ENCODE measurements around the gene TBRG1. TPM values are rescaled to one million over a fixed set of nuclear protein-coding genes. Genes with fewer than 3 reads are reported as not detected.

TBRG1 gene
- total and polyA plus RNA-seq, 4 donors, result 13.4 to 32.4 (median 16.5) TPM

DNA sequence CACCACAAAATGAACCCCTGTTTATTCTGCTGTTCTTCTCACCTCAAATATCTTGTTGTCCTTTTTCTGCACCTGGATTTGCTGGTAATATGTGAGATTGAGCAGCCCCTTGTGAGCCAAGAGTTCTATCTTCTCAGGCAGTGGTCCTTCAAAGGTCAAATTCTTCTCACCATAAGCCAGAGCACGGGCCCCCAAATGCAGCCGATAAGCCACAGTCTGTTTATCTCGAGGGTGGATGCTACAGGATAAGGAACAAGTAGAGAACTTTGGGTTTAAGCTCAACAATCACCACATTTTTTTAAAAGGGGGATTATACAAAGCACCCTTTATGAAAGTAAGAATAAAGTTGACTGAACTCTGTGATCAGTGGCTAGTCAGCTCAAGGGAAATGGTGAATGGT, 15.8 kb downstream of the TBRG1 start:
- H3K9ac ChIP-seq (ENCODE audit: low read depth in 1 of 2, low read length in 2 of 2), result no peak overlapping the region
- H3K4me3 ChIP-seq (ENCODE audit: low read depth in 1 of 3, low read length in 3 of 3), result no peak overlapping the region
- no peaks in the 10 kb centered on the region for H3K9me3 ChIP-seq (ENCODE audit: control insufficient read depth in 4 of 4, low read length in 3 of 4)
- H3K4me1 ChIP-seq (ENCODE audit: control insufficient read depth in 4 of 4, insufficient read depth in 4 of 4, low read length in 3 of 4), result no peaks in the 10 kb centered on the region
- H3K36me3 ChIP-seq (ENCODE audit: control insufficient read depth in 4 of 4, insufficient read depth in 3 of 4, low read depth in 1 of 4, low read length in 3 of 4), result peaks cover 8 to 36% (median 30%) of the 10 kb centered on the region in 4 donors
- TF ChIP-seq FOXA1 (IDR thresholded peaks at IDR 0.05) (no peak), GABPA (IDR thresholded peaks at IDR 0.05 in 1 of 2, conservative IDR thresholded peaks at IDR 0.05 in 1 of 2) (no peak), FOXA2 (IDR thresholded peaks at IDR 0.05) (no peak), RXRA (IDR thresholded peaks at IDR 0.05) (no peak), JUND (IDR thresholded peaks at IDR 0.05) (no peak)
- 88% methylated on average over 3 of the region's 3 CpGs for WGBS
- no peak overlapping the region for H3K27ac ChIP-seq (ENCODE audit: low read depth in 1 of 2, low read length in 2 of 2)
- no peak for DNase-seq (ENCODE audit: low spot score)
- no peaks in the 10 kb centered on the region for H3K27me3 ChIP-seq (ENCODE audit: control insufficient read depth in 4 of 4, insufficient read depth in 4 of 4, low read length in 3 of 4)

DNA sequence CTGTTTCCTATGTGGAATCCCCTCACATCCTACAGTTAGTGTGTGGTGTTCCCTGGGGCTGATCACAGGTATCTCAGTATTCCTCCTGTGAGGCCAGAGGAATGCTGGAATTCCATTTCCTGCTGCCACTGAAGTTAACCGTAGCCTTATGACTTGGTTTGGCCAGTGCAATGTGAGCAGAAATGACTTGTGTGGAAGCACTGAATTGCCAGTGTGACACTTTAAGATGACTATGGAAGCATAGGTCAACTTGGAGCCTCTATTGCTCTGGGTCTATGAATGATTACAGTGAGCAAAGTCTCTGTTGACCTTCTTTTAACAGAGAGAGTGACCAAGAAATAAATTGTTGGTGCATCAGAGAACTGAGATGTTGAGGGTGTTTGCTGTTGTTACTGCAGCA, 16.5 kb downstream of the TBRG1 start:
- peaks cover 8 to 32% (median 27%) of the 10 kb centered on the region in 4 donors for H3K36me3 ChIP-seq (ENCODE audit: control insufficient read depth in 4 of 4, insufficient read depth in 3 of 4, low read depth in 1 of 4, low read length in 3 of 4)

DNA sequence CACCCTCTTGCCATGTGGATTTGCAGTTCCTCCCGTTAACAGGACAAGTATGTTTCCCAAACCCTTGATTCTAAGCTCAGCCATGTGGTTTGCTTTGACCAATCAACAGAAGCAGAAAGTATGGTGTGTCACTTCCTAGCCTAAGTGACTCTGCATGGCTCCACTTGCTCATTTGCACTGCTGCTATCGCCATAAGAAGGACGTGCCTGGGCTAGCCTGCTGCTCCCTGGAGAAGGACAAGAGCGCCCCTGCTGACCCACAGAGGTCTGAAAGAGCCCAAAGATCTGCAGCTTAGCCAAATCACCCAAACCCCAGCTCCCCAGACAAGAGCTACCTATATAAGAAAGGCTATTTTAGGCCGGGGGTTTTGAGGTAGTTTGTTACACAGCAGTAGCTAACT, 18.0 kb downstream of the TBRG1 start:
- WGBS, result 91% methylated on average over 5 of the region's 5 CpGs
- no peak overlapping the region for H3K4me3 ChIP-seq (ENCODE audit: low read depth in 1 of 3, low read length in 3 of 3)
- no peak overlapping the region for H3K27ac ChIP-seq (ENCODE audit: low read depth in 1 of 2, low read length in 2 of 2)
- H3K27me3 ChIP-seq (ENCODE audit: control insufficient read depth in 4 of 4, insufficient read depth in 4 of 4, low read length in 3 of 4), result no peaks in the 10 kb centered on the region
- H3K4me1 ChIP-seq (ENCODE audit: control insufficient read depth in 4 of 4, insufficient read depth in 4 of 4, low read length in 3 of 4), result peaks cover 3 to 7% (median 5%) of the 10 kb centered on the region in 4 donors
- no peak overlapping the region for H3K9ac ChIP-seq (ENCODE audit: low read depth in 1 of 2, low read length in 2 of 2)
- no peaks in the 10 kb centered on the region for H3K9me3 ChIP-seq (ENCODE audit: control insufficient read depth in 4 of 4, low read length in 3 of 4)
- TF ChIP-seq, protein P1, sequence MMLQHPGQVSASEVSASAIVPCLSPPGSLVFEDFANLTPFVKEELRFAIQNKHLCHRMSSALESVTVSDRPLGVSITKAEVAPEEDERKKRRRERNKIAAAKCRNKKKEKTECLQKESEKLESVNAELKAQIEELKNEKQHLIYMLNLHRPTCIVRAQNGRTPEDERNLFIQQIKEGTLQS (IDR thresholded peaks at IDR 0.05), result no peak
- TF ChIP-seq JUND (IDR thresholded peaks at IDR 0.05), result no peak
- TF ChIP-seq, protein P2, sequence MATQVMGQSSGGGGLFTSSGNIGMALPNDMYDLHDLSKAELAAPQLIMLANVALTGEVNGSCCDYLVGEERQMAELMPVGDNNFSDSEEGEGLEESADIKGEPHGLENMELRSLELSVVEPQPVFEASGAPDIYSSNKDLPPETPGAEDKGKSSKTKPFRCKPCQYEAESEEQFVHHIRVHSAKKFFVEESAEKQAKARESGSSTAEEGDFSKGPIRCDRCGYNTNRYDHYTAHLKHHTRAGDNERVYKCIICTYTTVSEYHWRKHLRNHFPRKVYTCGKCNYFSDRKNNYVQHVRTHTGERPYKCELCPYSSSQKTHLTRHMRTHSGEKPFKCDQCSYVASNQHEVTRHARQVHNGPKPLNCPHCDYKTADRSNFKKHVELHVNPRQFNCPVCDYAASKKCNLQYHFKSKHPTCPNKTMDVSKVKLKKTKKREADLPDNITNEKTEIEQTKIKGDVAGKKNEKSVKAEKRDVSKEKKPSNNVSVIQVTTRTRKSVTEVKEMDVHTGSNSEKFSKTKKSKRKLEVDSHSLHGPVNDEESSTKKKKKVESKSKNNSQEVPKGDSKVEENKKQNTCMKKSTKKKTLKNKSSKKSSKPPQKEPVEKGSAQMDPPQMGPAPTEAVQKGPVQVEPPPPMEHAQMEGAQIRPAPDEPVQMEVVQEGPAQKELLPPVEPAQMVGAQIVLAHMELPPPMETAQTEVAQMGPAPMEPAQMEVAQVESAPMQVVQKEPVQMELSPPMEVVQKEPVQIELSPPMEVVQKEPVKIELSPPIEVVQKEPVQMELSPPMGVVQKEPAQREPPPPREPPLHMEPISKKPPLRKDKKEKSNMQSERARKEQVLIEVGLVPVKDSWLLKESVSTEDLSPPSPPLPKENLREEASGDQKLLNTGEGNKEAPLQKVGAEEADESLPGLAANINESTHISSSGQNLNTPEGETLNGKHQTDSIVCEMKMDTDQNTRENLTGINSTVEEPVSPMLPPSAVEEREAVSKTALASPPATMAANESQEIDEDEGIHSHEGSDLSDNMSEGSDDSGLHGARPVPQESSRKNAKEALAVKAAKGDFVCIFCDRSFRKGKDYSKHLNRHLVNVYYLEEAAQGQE (IDR thresholded peaks at IDR 0.05), result no peak
- no peak for TF ChIP-seq FOXA2 (IDR thresholded peaks at IDR 0.05)
- no peak for TF ChIP-seq HNF4G (IDR thresholded peaks at IDR 0.05)
- TF ChIP-seq, protein P3, sequence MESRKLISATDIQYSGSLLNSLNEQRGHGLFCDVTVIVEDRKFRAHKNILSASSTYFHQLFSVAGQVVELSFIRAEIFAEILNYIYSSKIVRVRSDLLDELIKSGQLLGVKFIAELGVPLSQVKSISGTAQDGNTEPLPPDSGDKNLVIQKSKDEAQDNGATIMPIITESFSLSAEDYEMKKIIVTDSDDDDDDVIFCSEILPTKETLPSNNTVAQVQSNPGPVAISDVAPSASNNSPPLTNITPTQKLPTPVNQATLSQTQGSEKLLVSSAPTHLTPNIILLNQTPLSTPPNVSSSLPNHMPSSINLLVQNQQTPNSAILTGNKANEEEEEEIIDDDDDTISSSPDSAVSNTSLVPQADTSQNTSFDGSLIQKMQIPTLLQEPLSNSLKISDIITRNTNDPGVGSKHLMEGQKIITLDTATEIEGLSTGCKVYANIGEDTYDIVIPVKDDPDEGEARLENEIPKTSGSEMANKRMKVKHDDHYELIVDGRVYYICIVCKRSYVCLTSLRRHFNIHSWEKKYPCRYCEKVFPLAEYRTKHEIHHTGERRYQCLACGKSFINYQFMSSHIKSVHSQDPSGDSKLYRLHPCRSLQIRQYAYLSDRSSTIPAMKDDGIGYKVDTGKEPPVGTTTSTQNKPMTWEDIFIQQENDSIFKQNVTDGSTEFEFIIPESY (IDR thresholded peaks at IDR 0.05), result no peak
- no peak for TF ChIP-seq TAF1 (conservative IDR thresholded peaks at IDR 0.05)
- TF ChIP-seq FOXA1 (IDR thresholded peaks at IDR 0.05), result no peak
- no peak for TF ChIP-seq NR2F2 (IDR thresholded peaks at IDR 0.05)
- TF ChIP-seq GABPA (IDR thresholded peaks at IDR 0.05 in 1 of 2, conservative IDR thresholded peaks at IDR 0.05 in 1 of 2), result no peak
- TF ChIP-seq, protein P4, sequence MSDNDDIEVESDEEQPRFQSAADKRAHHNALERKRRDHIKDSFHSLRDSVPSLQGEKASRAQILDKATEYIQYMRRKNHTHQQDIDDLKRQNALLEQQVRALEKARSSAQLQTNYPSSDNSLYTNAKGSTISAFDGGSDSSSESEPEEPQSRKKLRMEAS (IDR thresholded peaks at IDR 0.05), result no peak
- TF ChIP-seq RXRA (IDR thresholded peaks at IDR 0.05), result no peak
- no peak for TF ChIP-seq YY1 (IDR thresholded peaks at IDR 0.05)
- TF ChIP-seq, protein P5, sequence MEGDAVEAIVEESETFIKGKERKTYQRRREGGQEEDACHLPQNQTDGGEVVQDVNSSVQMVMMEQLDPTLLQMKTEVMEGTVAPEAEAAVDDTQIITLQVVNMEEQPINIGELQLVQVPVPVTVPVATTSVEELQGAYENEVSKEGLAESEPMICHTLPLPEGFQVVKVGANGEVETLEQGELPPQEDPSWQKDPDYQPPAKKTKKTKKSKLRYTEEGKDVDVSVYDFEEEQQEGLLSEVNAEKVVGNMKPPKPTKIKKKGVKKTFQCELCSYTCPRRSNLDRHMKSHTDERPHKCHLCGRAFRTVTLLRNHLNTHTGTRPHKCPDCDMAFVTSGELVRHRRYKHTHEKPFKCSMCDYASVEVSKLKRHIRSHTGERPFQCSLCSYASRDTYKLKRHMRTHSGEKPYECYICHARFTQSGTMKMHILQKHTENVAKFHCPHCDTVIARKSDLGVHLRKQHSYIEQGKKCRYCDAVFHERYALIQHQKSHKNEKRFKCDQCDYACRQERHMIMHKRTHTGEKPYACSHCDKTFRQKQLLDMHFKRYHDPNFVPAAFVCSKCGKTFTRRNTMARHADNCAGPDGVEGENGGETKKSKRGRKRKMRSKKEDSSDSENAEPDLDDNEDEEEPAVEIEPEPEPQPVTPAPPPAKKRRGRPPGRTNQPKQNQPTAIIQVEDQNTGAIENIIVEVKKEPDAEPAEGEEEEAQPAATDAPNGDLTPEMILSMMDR (IDR thresholded peaks at IDR 0.05; ENCODE audit: low read depth, low read length, missing input control), result no peak
- no peak for TF ChIP-seq RAD21 (IDR thresholded peaks at IDR 0.05)
- TF ChIP-seq SP1 (IDR thresholded peaks at IDR 0.05), result no peak
- no peak for DNase-seq (ENCODE audit: low spot score)
- peaks cover 8 to 23% (median 19%) of the 10 kb centered on the region in 4 donors for H3K36me3 ChIP-seq (ENCODE audit: control insufficient read depth in 4 of 4, insufficient read depth in 3 of 4, low read depth in 1 of 4, low read length in 3 of 4)

More for the DNA sequence above, 16.5 kb downstream of the TBRG1 start:
- Histone ChIP-seq H3K27me3 (ENCODE audit: control insufficient read depth in 4 of 4, insufficient read depth in 4 of 4, low read length in 3 of 4) (no peaks in the 10 kb centered on the region), H3K27ac (ENCODE audit: low read depth in 1 of 2, low read length in 2 of 2) (no peak overlapping the region), H3K9ac (ENCODE audit: low read depth in 1 of 2, low read length in 2 of 2) (no peak overlapping the region), H3K4me1 (ENCODE audit: control insufficient read depth in 4 of 4, insufficient read depth in 4 of 4, low read length in 3 of 4) (no peaks in the 10 kb centered on the region), H3K9me3 (ENCODE audit: control insufficient read depth in 4 of 4, low read length in 3 of 4) (no peaks in the 10 kb centered on the region), H3K4me3 (ENCODE audit: low read depth in 1 of 3, low read length in 3 of 3) (no peak overlapping the region)
- TF ChIP-seq, protein P3 (IDR thresholded peaks at IDR 0.05), result no peak
- no peak for TF ChIP-seq EGR1 (IDR thresholded peaks at IDR 0.05; ENCODE audit: low read depth in 2 of 2)
- no peak for TF ChIP-seq TAF1 (conservative IDR thresholded peaks at IDR 0.05)
- TF ChIP-seq FOXA1 (IDR thresholded peaks at IDR 0.05), result no peak
- WGBS, result 87% methylated on average over 1 of the region's 1 CpG
- DNase-seq (ENCODE audit: low spot score), result no peak
